Cardiac muscle cell (in vitro differentiated cells and primary cell): Measurements from ENCODE around the gene CTSE. TPM values are rescaled to one million over a fixed set of nuclear protein-coding genes. Genes with fewer than 3 reads are reported as not detected.
A peak's percentile ranks its signal among the peaks of the same experiment; 100 is the strongest.

Experiments used
- DNase-seq, 2 donors: peaks; one replicate each; pipeline versions ENCODE4 v3.0.0 to v3.0.0-alpha.2; 2010 to 2017; ENCODE audit warnings: low read depth in 1 of 2, low spot score in 1 of 2
- H3K27ac ChIP-seq: fragments of 200-600 bp; sonication (generic); 2 replicates; pipeline ENCODE4 v1.5.1; 2016
- H3K27me3 ChIP-seq: fragments of 200-600 bp; sonication (generic); 2 replicates; pipeline ENCODE4 v1.6.0; 2016; ENCODE audit warnings: control low read depth
- H3K36me3 ChIP-seq: fragments of 200-600 bp; sonication (generic); 2 replicates; pipeline ENCODE4 v1.5.1; 2016; ENCODE audit warnings: control low read depth
- H3K4me1 ChIP-seq: fragments of 200-600 bp; sonication (generic); 2 replicates; pipeline ENCODE4 v1.8.1; 2017; ENCODE audit warnings: low read depth, mild to moderate bottlenecking, mixed run types
- H3K4me3 ChIP-seq: fragments of 200-600 bp; sonication (generic); 2 replicates; pipeline ENCODE4 v1.5.1; 2016; ENCODE audit warnings: mild to moderate bottlenecking
- H3K9me3 ChIP-seq: fragments of 200-600 bp; sonication (generic); 2 replicates; pipeline ENCODE4 v1.5.1; 2017; ENCODE audit warnings: low read depth, mild to moderate bottlenecking, control low read depth
- polyA plus RNA-seq: library from polyadenylated mRNA; unstranded; fragments of >200 nt; fragmentation: Nextera tagmentation; extraction: Ambion mirVana; gene quantifications from 2 replicates; pipeline ENCODE4 v1.2.1, GENCODE V29; 2016
- total RNA-seq: library from RNA; depleted of rRNA; stranded (reverse); fragments of >200 nt; gene quantifications from 2 replicates; pipeline ENCODE4 v1.2.3, GENCODE V29; 2016
- TF ChIP-seq, protein P1 (sequence below): IDR thresholded peaks from 2 replicates; pipeline ENCODE4 v1.5.1; 2012; ENCODE audit warnings: low read depth, mild to moderate bottlenecking, low read length

The CTSE gene
- total and polyA plus RNA-seq, 2 experiments from 2014 or later, result not detected

DNA sequence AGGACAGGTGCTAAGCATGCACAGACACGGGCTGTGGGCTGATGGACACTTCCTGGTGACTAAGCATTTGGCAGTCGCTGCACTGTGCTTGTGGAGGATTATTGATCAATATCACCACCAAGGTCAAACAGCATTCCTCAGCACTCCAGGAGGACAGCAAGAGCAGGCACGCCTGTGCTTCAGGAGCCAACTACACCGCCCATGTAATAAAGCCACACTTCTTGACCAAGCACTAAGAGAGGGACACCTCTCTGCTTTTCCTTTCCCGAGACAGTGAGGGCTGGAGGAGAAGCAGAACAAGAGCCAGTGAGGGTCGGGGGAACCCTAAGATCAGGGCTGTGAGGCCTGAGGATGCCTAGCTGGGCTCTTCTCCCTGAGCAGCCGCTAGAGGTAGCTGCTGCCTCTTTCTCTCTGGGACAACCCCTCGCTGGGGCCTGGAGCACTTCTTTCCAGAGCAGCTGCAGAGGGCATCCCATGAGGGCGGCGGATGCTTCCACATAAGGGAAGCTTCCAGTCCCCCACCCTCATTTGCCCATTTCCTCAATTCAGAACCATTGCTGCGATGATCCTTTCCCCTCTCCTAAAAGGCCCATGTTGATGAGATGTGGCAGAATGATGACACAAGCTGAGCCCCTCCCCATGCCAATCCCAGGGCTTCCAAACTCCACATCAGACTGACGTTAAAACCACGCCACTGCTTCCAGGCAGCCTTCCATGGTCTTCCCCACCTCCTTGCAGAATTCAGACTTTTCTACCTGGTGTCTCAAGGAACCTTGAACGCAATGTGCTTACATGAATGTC, 39.6 kb downstream of the CTSE start:
- DNase-seq, result peak; percentile 75 to 83
- Histone ChIP-seq H3K27me3 (no peaks in the 10 kb centered on the region), H3K36me3 (no peaks in the 10 kb centered on the region), H3K27ac (peak overlapping the region; percentile 63), H3K9me3 (no peaks in the 10 kb centered on the region), H3K4me1 (peaks cover 30% of the 10 kb centered on the region), H3K4me3 (no peak overlapping the region)
- TF ChIP-seq, protein P1, sequence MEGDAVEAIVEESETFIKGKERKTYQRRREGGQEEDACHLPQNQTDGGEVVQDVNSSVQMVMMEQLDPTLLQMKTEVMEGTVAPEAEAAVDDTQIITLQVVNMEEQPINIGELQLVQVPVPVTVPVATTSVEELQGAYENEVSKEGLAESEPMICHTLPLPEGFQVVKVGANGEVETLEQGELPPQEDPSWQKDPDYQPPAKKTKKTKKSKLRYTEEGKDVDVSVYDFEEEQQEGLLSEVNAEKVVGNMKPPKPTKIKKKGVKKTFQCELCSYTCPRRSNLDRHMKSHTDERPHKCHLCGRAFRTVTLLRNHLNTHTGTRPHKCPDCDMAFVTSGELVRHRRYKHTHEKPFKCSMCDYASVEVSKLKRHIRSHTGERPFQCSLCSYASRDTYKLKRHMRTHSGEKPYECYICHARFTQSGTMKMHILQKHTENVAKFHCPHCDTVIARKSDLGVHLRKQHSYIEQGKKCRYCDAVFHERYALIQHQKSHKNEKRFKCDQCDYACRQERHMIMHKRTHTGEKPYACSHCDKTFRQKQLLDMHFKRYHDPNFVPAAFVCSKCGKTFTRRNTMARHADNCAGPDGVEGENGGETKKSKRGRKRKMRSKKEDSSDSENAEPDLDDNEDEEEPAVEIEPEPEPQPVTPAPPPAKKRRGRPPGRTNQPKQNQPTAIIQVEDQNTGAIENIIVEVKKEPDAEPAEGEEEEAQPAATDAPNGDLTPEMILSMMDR, result peak; percentile 93

DNA sequence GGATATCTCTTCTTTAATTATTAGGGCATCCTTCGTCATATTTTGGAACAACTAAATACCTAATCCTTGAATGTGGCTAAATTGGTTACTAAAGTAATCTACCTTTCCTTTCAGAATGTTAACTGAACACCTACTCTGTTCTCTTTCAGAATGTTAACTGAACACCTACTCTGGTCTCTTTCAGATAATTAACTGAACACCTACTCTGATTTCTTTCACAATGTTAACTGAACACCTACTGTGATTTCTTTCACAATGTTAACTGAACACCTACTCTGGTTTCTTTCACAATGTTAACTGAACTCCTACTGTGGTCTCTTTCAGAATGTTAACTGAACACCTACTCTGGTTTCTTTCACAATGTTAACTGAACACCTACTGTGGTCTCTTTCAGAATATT, 42.4 kb downstream of the CTSE start:
- no peaks in the 10 kb centered on the region for H3K36me3 ChIP-seq

DNA sequence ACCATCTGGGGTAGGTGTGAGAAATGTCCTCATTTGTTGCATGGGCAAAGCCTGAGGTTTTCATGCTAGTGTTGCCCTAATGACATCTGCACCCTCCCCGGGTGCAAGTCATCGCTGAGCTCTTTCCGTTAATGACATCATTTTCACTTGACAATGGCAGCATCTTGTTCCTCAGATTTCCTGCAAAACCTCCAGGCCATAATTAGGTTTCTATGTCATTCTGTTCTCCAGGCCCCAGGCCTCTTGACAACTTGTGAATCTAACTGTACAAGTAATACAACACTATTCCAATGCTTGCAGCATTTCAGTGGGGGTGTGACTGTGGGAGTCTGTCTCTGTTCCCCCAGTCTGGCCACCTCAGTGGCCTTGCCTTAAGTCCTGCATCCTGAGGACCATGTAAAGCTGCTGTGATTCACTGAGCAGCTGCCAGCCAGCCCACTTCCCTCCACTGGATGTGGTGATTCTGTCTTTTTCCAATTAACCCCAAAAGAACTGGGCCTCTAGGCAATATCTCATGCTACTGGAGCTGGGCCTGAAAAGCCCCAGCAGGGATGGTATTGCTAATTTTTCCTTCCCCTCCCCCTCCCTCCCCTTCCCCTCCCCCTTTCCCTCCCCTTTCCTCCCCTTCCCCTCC, 43.3 kb downstream of the CTSE start:
- H3K27ac ChIP-seq, result no peak overlapping the region
- TF ChIP-seq, protein P1, result no peak
- H3K27me3 ChIP-seq, result no peaks in the 10 kb centered on the region
- DNase-seq, result no peak
- no peak overlapping the region for H3K4me3 ChIP-seq
- no peaks in the 10 kb centered on the region for H3K36me3 ChIP-seq
- H3K9me3 ChIP-seq, result no peaks in the 10 kb centered on the region
- peaks cover 37% of the 10 kb centered on the region for H3K4me1 ChIP-seq

More for the DNA sequence above, 42.4 kb downstream of the CTSE start:
- Histone ChIP-seq H3K4me1 (peaks cover 36% of the 10 kb centered on the region), H3K9me3 (no peaks in the 10 kb centered on the region), H3K4me3 (no peak overlapping the region), H3K27ac (no peak overlapping the region), H3K27me3 (no peaks in the 10 kb centered on the region)
- DNase-seq, result no peak
- TF ChIP-seq, protein P1, result no peak

DNA sequence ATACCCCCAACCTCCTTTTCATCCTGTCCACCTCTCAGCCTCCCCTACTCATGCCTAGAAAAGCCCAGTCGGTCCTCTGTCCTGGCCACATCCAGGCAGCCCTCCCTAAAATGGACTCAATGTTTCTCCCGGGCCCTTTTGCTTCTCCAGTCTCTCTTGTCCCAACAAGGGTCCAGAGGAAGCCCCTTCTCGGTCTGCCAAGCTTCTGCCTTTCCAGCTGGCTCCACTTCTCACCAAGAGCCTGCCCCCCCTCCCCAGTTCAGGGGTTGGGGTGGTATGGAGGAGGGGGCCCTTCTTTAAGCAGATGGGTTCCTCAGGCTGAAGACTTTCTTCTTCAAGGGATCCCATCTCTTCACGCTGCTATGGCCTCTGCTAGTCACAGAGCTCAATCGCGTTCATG, 44.4 kb downstream of the CTSE start:
- H3K27ac ChIP-seq, result no peak overlapping the region
- no peaks in the 10 kb centered on the region for H3K36me3 ChIP-seq
- TF ChIP-seq, protein P1, result no peak
- no peaks in the 10 kb centered on the region for H3K9me3 ChIP-seq
- no peak for DNase-seq
- H3K27me3 ChIP-seq, result no peaks in the 10 kb centered on the region
- no peak overlapping the region for H3K4me3 ChIP-seq
- peaks cover 30% of the 10 kb centered on the region for H3K4me1 ChIP-seq

DNA sequence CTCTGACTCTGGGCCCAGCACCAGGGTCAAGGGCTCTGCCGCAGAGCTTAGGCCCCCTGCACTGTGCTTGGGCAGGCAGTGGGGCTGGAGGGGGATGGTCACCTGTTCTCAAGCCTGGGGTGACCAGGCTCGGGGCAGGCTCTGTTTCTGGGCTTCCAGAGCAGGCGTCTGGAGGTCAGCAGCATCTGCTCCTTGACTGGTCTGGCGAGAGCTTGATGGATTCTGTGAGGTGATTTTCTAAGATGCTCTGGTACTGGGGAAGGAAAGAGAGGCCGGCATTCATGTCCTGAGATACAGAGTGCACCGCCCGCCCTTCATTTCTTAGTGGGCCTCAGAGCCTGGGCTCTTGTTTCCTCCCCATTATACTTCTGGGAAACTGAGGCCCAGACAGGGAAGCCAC, 45.0 kb downstream of the CTSE start:
- Histone ChIP-seq H3K4me3 (no peak overlapping the region), H3K4me1 (peaks cover 27% of the 10 kb centered on the region), H3K27me3 (no peaks in the 10 kb centered on the region), H3K36me3 (no peaks in the 10 kb centered on the region), H3K9me3 (no peaks in the 10 kb centered on the region), H3K27ac (no peak overlapping the region)
- TF ChIP-seq, protein P1, result no peak
- DNase-seq, result no peak
